ENCODE measurements around the gene TCF7L1.

TCF7L1 gene

DNA sequence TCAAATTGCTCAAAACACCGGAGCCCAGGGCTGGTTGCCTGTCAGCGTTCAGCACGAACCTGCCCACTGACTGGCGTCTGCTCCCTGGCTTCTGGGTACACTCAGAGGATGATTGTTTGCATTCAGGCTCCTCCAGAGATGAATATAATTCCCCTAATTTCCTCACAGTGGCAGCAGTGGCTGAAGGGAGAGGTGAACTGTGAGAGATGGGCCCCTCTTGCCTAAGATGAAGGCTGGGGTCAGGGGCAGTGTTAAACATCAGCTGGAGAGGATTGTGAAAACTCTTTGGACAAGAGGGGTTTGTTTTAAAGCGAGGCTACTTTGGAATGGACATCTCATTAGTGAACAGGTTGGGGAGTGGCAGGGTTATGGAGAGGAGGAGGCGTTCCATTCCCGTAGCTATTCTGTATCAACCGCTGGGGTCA lies 31.0 kb downstream of the TCF7L1 start:
- FAIRE-seq, result no peak

DNA sequence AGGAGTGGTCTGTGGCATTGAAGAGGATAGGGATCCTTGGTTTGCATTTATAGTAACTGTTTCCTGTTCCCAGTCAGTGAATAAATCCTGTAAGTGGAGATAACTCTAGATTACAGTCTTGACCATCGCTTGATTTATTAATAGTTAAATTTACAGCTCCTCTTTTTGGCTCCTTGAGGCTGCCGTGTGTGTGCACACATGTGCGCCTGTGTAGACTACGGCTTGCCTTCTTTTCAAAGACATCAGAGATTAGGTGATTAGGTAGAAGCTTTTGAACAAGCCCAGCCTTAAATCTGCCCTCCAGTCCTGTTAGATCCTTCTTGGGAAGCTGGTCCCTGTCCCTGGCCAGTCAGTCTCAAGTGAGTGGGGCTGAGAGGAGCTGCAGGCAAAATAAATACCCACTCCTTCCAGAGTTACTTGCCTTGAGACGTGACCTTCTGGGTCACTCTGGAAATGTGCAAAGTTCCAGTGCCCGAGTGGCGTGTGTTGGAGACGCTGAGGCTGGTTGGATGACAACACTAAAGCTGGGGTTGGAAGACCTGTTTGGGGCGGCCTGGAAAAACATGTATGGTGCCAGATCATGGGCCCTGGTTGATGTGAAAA lies 32.0 kb downstream of the TCF7L1 start:
- no peak for FAIRE-seq

DNA sequence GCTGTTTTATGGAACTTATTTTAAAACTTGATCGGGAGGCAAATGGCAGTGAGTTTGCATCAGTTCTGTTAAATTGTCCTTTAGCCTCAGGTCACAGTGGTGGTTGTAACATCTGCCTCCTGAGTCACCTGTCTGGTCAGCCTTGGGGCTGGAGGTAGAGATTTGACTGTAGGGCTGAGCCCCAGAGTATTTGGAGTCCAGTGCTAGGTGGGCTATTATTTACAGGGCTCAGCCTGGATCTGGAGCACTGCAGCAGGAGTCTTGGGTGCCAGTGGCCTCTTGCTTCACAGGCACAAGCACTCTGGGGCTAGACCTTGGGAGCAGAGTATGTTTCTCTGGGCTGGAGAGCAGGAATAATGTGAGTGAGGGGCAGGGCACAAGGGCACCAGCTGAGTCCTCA lies 32.8 kb downstream of the TCF7L1 start:
- no peak for FAIRE-seq

DNA sequence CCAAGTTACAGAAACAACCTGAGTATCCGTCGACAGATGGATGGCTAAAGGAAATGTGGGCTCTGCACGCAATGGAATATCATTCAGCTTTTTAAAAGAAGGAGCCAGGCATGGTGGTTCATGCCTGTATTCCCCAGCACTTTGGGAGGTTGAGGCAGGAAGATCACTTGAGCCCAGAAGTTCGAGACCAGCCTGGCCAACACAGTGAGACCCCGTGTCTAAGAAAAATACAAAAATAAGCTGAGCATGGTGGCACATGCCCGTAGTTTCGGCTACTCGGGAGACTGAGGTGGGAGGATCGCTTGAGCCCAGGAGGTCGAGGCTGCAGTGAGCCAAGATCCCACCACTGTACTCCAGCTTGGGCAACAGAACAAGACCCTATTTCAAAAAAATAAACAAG lies 34.3 kb downstream of the TCF7L1 start:
- no peak for FAIRE-seq

DNA sequence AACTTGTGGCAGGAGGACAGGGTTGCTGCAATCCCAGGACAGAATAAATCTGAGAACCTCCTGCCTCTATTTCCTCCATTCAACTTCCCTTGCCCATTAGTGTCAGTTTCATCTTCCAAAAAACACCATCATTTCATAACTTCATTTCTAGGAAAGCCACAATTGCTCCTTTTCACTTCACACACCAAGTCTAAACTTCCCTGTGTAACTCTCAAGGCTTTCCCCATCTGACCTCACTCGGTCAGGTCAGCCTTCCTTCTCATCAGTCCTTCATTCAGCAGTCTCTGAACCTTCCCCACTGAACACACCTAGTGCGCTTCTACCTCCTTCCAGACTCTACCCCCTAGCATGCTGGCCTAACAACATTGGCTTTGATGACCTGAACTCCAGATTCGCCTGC lies 35.8 kb downstream of the TCF7L1 start:
- FAIRE-seq, result no peak

DNA sequence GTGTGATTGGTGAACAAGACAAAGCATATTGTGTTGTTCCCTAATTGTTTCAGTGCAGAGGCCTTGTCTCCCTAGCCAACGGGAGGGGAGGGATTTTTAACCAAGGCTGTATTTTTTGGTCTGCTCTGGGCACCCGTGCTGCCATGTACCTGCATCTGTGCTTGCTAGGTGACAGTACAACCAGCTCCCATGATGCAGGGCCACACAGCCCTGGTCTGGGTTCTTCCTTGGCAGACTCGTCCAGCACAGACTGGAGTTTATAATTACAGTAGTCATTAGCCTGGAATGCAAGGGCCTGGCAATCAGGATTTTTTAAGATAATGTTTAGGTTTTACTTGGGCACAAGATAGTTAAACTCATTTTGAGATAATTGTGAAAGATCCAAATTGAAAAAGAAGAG lies 36.4 kb downstream of the TCF7L1 start:
- FAIRE-seq, result no peak

DNA sequence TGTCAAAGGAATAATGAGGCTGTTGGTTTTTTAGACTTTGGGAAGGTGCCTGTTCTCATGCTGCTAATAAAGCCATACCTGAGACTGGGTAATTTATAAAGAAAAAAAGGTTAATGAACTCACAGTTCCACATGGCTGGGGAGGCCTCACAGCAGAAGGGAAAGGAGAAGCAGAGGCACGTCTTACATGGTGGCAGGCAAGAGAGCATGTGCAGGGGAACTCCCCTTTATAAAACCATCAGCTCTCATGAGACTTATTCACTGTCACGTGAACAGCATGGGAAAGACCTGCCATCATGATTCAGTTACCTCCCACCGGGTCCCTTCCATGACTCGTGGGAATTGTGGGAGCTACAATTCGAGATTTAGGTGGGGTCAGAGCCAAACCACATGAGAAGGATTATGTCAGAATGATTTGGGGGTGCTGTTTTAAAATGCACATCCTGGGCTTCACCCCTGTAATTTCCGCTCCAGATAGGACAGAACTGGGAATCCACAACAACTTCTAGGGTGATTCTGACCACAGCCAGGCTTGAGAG lies 37.8 kb downstream of the TCF7L1 start:
- FAIRE-seq, result no peak

DNA sequence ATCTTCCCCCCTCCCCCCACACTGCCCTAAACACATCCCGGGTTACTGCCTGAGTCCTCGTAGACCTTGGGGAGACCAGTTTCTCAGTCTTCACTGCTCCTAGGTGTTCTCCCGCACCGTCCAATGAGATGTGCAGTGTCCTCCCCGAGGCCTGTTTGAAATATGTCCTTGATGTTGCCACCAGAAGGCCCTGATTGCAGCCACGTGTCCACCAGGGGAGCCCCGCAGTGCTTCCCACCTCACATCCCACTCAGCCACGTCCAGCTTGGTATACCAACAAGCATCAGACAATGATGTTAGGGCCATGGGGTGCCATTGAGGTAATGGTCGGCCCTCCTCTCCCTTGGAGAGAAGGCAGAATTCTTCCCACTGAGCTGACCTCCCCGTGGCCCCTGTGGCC lies 38.7 kb downstream of the TCF7L1 start:
- no peak for FAIRE-seq

DNA sequence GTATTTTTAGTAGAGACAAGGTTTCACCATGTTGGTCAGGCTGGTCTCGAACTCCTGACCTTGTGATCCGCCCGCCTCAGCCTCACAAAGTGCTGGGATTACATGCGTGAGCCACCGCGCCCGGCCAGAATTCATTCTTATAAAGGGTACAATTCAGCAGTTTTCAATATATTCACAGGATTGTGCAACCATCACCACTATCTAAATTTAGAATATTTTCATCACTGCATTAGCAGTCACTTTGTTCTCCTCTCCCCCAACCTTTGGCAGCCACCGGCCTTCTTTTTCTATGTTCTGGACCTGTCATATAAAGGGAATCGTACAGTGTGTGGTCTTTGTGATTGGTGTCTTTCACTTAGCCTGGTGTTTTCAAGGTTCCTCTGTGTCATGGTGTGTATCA lies 40.7 kb downstream of the TCF7L1 start:
- no peak for FAIRE-seq

DNA sequence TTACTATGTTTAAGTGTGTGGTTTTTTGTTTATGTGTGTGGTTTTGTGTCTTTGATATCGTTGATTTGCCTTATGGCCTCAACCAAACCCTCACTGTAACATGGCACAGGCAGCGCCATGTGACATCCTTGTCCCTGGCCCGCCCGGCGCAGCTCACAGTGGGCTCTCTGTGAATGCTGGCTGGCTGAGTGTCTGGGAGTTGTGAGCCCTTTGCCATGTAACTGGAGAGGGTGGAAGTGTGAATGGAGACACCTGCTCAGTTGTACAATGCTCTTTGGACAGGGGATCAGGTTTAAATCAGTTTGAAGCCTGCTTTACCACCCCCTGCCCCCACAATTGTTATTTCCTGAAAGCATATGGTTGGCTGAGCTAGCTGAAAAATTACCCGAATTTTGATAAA lies 41.8 kb downstream of the TCF7L1 start:
- FAIRE-seq, result no peak

DNA sequence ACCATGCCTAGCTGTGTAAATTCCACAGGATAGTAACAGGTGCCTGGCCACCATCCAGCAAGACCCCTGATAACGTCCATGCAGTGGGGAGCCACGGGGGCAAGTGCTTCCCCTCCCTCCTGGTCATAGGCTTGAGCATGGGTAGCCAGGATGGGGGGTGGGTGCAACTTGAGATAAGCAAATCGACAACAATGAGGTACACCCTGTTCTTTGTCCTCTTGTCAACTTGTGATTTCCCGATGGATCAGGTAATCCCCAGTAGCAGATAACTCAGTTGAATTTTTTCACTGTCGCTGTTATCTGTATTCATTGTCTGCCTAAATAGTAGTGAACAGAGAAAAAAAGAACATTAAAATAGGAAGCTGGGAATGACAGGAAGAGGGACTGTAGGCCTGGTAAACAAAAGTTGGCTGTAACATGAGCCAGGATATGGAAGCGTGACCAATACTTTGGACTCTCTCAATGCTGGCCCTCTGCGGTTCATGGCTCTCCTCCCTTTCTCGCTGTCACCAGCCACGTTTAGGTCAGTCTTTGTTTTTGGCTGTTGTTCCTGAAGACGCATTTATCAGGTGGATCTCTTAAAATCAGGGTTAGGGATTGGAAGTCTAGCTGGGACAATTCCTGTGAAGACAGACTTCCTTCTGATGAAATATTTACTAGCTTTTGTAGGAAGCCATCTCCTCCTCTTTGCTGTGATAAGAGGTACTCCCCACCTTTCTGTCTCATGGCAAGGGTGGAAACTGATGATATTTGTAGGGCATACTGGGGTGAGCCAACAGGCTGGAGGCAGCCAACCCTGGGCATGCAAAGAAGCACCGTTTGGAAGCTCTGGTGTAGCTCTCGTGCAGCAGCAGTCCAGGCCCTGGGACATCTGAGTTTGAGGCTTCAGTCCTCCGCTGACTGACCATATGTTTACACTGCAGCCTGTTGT lies 42.4 kb downstream of the TCF7L1 start:
- FAIRE-seq, result no peak

DNA sequence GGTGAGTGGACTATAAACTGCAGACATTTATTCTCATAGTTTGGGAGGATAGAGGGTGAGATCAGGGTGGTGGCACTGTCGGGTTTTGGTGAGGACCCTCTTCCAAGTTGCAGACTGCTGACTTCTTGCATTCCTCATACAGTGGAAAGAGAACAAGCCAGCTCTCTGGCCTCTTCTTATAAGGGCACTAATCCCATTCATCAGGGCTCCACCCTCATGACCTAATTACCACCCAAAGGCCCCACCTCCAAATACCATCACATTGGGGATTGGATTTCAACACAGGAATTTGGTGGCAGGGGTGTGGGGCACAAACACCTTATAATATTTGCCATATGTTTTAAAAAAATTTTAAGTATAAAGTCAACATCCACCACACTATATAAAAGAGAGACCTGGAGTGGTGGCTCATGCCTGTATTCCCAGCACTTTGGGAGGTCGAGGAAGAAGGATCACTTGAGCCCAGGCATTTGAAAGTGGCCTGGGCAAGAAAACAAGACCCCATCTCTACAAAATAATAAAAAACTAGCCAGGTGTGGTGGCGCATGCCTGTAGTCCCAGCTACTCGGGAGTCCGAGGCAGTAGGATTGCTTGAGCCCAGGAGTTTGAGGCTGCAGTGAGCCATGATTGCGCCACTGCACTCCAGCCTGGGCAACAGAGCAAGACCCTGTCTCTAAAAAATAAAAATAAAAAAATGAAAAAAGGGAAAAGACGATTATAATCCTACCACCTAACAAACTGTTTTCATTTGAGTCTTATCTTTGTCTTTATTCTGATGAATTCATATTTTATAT lies 44.0 kb downstream of the TCF7L1 start:
- no peak for FAIRE-seq

DNA sequence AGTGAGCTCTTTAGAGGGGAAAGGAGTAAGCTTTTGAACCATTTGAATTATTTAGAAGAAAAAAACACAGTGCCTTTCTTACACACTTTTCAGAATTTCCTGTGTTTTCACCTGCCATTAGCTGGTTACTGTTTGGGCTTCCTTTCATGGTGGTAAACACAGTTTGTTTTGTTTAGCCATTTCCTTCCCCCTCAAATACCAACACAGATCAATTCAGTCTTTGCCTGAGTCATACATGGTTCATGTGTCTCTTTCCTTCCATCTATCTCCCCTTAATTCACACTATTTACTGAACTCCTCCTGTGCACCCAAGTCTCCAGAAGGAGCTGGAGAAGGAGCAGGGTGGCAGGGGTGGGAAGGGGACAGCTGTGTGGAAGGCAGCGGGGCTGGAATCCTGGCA lies 45.0 kb downstream of the TCF7L1 start:
- FAIRE-seq, result no peak

DNA sequence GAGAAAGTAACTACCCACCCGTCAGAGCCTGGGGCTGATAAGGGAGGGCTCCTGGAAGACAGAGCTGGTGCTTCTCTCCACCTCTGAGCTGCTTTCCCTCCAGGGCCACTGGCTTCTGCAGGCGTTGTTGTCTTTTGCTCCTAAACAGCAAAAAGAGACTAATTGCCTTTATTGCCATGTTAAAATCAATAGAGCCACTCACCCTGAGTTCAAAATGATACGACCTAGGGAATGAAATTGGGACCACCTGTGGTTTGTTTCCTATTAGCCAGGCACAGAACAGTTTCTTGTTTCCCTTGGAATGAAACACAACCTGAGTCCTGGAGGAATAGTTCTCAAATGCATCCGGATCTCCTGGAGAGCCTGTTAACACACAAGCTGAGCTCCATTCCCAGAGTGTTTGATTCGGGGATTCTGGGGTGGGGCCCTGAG lies 45.8 kb downstream of the TCF7L1 start:
- FAIRE-seq, result no peak

DNA sequence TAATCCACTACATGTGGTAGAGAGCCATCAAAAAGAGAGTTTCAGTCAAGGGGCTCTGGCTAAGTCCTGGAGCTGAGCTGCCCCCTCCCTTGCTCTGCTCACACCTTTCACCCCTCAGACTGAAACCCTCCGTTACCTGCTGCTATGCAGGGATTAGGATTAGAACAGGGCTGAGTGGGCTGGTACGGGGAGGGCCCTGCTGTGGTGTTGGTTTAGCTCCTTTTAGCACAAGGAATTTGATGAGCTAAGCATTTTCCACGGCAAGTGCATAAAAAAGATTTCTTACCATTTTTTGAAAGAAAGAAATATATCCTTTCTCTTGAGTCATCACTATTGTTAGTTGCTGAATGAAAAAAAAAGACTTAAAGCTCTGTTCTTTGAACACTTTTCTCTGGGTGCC lies 46.3 kb downstream of the TCF7L1 start:
- FAIRE-seq, result no peak

DNA sequence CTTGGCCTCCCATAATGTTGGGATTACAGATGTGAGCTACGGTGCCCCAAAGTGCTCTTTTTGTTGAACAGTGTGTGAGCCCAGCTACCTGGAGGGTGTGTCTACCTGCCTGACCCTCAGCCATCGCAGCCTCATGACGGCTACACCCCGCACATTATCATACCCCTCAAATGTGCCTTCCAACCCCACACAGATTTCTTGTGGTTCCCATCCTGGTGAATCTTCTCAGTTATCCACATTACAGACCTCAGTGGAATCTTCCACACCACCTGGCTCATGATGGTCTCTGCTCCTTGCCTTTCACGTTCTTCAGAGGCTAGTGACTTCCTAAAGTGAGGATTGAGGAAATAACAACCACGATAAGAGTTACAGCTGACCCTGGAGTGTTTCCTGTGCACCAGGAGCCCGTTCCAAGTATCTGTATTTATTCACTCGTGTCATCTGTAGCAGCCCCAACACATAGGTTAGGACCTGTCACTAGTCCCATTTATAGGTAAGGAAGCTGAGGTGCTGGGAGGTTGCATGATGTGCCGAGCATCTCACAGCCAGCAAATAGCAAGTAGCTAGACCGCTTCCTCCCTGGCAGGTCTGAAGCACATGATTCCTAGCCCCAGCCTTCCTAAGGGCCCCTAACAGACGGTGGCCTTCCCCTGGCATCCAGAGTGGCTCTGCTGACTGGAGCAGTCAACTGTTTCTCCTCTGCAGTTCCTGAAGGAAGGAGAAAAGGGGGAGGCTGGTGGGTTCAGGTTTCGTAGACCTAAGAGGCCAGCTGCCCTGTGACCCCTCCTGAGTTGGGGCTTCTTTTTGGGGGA lies 47.3 kb downstream of the TCF7L1 start:
- FAIRE-seq, result no peak

DNA sequence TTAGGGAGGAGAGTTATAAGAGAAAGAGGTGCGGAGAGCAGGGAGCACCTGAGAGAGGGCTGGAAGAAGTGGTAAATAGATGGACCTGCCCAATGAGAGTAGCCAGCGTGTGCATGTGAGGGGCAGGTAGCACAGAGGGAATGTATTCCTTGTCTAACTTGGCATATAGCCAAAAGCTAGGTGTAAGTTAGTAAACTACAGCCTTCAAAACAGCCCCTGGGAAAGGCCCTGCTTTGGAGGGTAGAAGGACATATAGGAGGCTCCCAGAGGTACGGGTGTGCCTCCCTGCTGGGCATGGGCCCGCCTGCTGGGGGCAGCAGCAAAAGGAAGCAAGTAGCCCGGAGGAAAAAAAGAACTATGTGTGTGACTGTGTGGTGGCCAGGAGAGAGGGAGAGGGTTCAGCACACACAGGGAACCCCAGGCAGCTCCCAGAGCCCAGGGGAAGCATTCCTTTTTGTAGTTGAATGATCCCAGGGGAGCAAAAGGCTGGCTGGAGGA lies 48.0 kb downstream of the TCF7L1 start:
- FAIRE-seq, result no peak

DNA sequence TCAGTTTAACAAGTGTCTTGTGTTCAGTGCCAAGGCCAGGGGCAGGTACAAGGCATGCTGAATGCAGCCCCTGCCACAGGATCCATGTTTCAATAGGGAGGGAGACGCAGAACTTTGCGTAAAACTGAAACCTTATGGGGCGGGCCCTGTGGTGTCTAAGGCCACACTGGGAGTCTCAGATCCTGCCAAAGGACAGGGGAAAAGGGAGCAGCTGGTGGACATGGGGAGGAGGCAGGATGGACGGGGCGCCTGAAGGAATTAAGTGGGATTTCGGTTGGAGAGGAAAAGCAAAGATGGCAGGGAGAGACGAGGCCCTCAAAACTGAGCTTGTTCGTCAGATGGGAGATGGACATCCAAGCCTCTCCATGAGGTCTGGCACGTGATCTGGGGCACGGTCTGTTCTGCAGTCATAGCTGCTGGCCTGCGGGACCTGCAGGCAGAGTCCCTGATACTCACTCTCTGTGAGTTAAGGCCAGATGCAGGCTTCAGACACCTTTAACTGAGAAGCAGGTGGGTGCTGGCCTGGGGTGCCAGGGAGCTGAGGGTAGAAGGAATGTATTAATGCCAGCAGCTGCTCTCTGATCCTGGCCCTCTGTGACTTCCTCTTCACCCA lies 48.8 kb downstream of the TCF7L1 start:
- FAIRE-seq, result no peak

DNA sequence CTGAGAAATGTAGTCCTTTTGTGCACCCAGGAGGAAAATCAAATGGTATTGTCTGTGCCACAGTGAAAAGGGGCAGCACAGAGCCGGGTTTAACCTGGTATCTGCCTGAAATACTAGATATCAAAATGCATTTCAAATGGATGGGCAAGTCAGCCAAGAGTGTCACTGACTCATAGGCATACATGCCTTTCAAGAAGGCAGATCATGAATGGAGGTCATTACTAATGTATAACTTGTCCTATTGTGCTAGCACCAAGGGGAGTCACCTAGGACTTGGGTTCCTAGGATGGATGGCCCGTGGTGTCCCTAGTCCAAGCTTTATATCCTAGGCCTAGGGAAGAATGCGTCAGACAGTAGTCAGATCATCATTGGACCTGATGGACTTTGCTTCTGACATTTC lies 49.9 kb downstream of the TCF7L1 start:
- no peak for FAIRE-seq

DNA sequence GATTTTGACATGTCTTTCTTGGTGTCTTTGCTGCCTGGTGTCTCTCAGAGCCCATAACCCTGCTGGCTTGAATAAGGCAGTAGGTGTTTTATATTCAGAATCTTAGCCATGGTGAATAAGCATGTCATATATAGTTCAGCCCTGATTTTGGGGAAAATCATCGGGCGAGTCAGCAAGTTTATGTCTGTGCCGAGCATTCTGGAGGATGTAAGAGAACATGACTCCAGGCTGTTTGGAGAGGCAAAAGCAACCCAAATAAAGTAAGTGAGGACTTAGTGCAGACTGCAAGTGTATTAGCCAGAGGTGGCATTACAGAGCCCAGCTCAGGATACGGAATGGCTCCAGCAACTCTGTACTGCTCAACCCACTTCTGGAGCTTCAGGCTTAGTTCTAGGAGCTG lies 50.3 kb downstream of the TCF7L1 start:
- FAIRE-seq, result no peak

DNA sequence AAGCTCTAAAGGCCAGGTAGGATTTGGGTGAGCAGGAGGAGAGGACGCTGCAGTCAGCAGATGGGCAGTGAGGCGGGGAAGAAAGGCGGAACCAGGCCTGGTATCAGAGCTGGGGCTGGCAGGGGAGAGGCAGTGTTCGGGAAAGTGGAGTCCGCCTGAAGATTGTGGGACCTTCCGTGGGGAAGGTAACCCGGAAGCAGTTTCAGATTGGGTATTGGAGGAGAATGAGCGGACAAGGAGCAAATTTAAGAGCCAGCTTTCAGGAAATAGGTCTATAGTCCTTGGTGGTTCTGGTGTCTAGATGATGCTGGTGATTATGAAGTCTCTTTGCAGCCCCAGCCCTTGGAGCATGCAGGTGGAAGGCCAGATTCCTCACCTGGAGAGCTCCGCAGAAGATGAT lies 51.0 kb downstream of the TCF7L1 start:
- no peak for FAIRE-seq

DNA sequence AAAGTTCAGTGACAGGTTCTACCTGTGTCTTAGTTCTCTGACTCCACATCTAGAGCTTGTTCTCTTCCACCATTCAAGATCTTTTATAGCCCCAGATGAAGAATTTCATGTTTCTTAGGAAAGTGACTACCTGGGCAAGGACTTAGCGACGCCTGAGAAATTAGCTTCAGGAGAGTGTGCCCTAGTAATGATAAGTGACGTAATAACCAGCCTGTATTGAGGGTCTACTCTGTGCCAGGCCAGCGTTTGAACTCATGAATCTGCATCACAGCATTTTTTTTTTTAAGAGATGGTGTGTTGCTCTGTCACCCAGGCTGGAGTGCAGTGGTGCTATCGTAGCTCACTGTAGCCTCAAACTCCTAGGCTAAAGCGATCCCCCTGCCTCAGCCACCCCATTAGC lies 51.8 kb downstream of the TCF7L1 start:
- no peak for FAIRE-seq
